Measurements from ENCODE around the gene PRMT1.

Gene PRMT1

GRCh38 chr19:49730166-49730565 is 53.1 kb downstream of the PRMT1 start:
- DNase-seq: no peak

Measured in EL (cell line).